Measurements from ENCODE around the gene CSMD2. TPM values are rescaled to one million over a fixed set of nuclear protein-coding genes. Genes with fewer than 3 reads are reported as not detected.

The CSMD2 gene
- total RNA-seq, 2 experiments from 2014 or later: not detected

DNA sequence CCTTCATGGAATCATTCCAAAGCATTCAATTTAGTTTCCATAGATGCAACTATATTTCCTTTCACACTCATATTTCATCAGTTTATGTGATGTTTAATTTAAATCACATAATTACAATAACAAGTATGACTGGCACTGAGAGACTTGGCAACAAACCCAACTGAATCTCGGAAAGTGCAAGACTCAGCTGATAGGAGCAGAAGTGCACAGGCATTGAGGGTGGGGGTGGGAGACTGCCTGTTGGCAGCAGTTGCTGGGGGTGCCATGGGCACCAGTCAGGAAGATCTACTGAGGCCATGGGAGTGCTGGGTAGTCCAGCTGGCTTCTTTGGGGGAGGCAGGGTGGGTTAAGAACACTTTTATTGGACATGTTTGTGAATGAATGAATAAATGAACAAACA, 311.6 kb downstream of the CSMD2 start:
- H3K27ac ChIP-seq (ENCODE audit: low read depth, low read length, poor library complexity, severe bottlenecking): no peak overlapping the region
- H4K20me1 ChIP-seq (ENCODE audit: insufficient read depth, low read length): no peaks in the 10 kb centered on the region
- H3K9me2 ChIP-seq (ENCODE audit: insufficient read depth, low read length): no peaks in the 10 kb centered on the region
- ChIA-PET POLR2A (no interaction called here), CTCF (ENCODE audit: unreplicated experiment) (no interaction called here)
- no peaks in the 10 kb centered on the region for H3K4me1 ChIP-seq (ENCODE audit: insufficient read depth, low read length, poor library complexity, severe bottlenecking)
- H3K36me3 ChIP-seq (ENCODE audit: insufficient read depth, low read length): no peaks in the 10 kb centered on the region
- H2AFZ ChIP-seq (ENCODE audit: low read length): no peak overlapping the region
- TF ChIP-seq, protein P1, sequence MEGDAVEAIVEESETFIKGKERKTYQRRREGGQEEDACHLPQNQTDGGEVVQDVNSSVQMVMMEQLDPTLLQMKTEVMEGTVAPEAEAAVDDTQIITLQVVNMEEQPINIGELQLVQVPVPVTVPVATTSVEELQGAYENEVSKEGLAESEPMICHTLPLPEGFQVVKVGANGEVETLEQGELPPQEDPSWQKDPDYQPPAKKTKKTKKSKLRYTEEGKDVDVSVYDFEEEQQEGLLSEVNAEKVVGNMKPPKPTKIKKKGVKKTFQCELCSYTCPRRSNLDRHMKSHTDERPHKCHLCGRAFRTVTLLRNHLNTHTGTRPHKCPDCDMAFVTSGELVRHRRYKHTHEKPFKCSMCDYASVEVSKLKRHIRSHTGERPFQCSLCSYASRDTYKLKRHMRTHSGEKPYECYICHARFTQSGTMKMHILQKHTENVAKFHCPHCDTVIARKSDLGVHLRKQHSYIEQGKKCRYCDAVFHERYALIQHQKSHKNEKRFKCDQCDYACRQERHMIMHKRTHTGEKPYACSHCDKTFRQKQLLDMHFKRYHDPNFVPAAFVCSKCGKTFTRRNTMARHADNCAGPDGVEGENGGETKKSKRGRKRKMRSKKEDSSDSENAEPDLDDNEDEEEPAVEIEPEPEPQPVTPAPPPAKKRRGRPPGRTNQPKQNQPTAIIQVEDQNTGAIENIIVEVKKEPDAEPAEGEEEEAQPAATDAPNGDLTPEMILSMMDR (conservative IDR thresholded peaks at IDR 0.05; ENCODE audit: low read length): no peak
- no peak for TF ChIP-seq EZH2phosphoT487 (IDR thresholded peaks at IDR 0.05; ENCODE audit: borderline replicate concordance, low read depth, low read length)
- H3K79me2 ChIP-seq (ENCODE audit: insufficient read depth, low read depth, low read length): no peaks in the 10 kb centered on the region
- no peak for DNase-seq (ENCODE audit: low spot score)
- intact Hi-C loops (cut with micrococcal nuclease; ENCODE audit: unreplicated experiment): no loop called here
- H3K9me3 ChIP-seq (ENCODE audit: low read length): no peaks in the 10 kb centered on the region
- H3K4me2 ChIP-seq (ENCODE audit: low read length): no peak overlapping the region
- BruUV-seq (replicated peaks): no TSS peak
- H3K4me3 ChIP-seq (ENCODE audit: low read depth, low read length, poor library complexity, severe bottlenecking): no peak overlapping the region

DNA sequence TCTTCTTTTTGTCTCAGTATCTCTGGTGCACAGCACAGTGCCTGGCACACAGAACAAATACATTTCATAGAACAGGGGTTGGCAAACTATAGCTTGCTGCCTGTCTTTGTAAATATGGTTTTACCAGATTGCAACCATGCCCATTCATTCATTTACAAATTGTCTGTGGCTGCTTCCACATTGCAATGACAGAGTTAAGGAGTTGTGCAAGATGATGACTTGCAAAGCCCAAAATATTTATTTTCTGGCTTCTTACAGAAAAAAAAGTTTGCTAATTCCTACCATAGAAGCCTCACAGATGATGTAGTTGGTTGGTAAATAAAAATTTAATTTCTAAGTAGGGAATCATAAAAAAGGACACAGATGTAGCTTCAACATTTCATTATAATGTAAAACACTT, 312.3 kb downstream of the CSMD2 start:
- Histone ChIP-seq H3K4me2 (ENCODE audit: low read length) (no peak overlapping the region), H2AFZ (ENCODE audit: low read length) (no peak overlapping the region), H3K4me1 (ENCODE audit: insufficient read depth, low read length, poor library complexity, severe bottlenecking) (no peaks in the 10 kb centered on the region), H3K9me3 (ENCODE audit: low read length) (no peaks in the 10 kb centered on the region), H3K36me3 (ENCODE audit: insufficient read depth, low read length) (no peaks in the 10 kb centered on the region), H3K4me3 (ENCODE audit: low read depth, low read length, poor library complexity, severe bottlenecking) (no peak overlapping the region), H4K20me1 (ENCODE audit: insufficient read depth, low read length) (no peaks in the 10 kb centered on the region), H3K79me2 (ENCODE audit: insufficient read depth, low read depth, low read length) (no peaks in the 10 kb centered on the region), H3K27ac (ENCODE audit: low read depth, low read length, poor library complexity, severe bottlenecking) (no peak overlapping the region), H3K9me2 (ENCODE audit: insufficient read depth, low read length) (no peaks in the 10 kb centered on the region)
- TF ChIP-seq EZH2phosphoT487 (IDR thresholded peaks at IDR 0.05; ENCODE audit: borderline replicate concordance, low read depth, low read length): no peak
- TF ChIP-seq, protein P1 (conservative IDR thresholded peaks at IDR 0.05; ENCODE audit: low read length): no peak
- no peak for DNase-seq (ENCODE audit: low spot score)
- ChIA-PET CTCF (ENCODE audit: unreplicated experiment) (no interaction called here), POLR2A (no interaction called here)
- no TSS peak for BruUV-seq (replicated peaks)
- intact Hi-C loops (cut with micrococcal nuclease; ENCODE audit: unreplicated experiment): no loop called here

DNA sequence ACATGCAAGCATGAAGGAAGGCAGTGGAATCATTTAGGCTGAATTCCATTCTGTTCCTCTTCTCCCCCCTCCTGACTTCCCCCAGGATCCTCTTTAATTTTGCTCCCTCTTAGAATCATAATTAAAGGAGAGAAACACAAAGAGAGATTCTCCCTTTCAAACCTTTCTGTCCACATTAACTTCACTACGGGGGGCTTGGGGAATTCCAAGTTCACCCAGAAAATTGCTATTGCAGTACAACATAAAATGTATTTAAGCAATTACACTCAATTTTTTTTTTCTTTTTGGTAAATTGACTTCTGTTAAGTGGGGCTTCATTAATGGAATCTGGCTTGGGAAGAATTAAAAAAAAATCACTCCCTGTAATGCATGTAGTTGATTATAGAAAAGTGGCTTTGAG, 314.5 kb downstream of the CSMD2 start:
- POLR2A ChIA-PET: interaction anchor here (0.7 kb wide), 1 partner anchor 142 kb away, joined by 3 read pairs; no protein-coding TSS in a partner anchor
- TF ChIP-seq, protein P1 (conservative IDR thresholded peaks at IDR 0.05; ENCODE audit: low read length): no peak
- no peaks in the 10 kb centered on the region for H3K79me2 ChIP-seq (ENCODE audit: insufficient read depth, low read depth, low read length)
- H3K9me3 ChIP-seq (ENCODE audit: low read length): no peaks in the 10 kb centered on the region
- intact Hi-C loops (cut with micrococcal nuclease; ENCODE audit: unreplicated experiment): no loop called here
- H3K9me2 ChIP-seq (ENCODE audit: insufficient read depth, low read length): no peaks in the 10 kb centered on the region
- no peaks in the 10 kb centered on the region for H3K4me1 ChIP-seq (ENCODE audit: insufficient read depth, low read length, poor library complexity, severe bottlenecking)
- DNase-seq (ENCODE audit: low spot score): no peak
- H2AFZ ChIP-seq (ENCODE audit: low read length): no peak overlapping the region
- BruUV-seq (replicated peaks): no TSS peak
- no peaks in the 10 kb centered on the region for H3K36me3 ChIP-seq (ENCODE audit: insufficient read depth, low read length)
- H3K4me2 ChIP-seq (ENCODE audit: low read length): no peak overlapping the region
- no peak overlapping the region for H3K27ac ChIP-seq (ENCODE audit: low read depth, low read length, poor library complexity, severe bottlenecking)
- CTCF ChIA-PET (ENCODE audit: unreplicated experiment): no interaction called here
- H4K20me1 ChIP-seq (ENCODE audit: insufficient read depth, low read length): no peaks in the 10 kb centered on the region
- H3K4me3 ChIP-seq (ENCODE audit: low read depth, low read length, poor library complexity, severe bottlenecking): no peak overlapping the region
